ENCODE measurements around the gene VAV2.

Gene VAV2

DNA sequence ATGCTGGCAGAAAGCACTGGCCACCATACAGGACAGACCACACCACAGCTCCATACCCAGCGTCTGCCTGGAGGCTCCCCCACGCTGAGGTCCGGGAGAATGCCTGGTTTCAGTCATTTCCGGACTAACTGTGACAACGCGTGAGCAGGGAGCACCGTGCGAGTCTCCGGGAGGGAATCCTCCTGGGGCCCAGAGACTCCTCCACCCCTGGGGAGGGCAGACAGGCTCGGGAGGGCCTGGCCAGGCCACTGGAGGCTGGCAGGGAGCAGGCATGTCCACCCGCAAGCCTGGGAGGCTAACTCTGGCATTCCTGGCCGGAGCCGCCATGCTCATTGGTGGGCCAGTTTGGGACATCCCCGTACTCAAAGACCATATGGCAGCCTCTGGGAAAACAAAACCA, 39.7 kb upstream of the VAV2 start:
- TF ChIP-seq, protein P1, sequence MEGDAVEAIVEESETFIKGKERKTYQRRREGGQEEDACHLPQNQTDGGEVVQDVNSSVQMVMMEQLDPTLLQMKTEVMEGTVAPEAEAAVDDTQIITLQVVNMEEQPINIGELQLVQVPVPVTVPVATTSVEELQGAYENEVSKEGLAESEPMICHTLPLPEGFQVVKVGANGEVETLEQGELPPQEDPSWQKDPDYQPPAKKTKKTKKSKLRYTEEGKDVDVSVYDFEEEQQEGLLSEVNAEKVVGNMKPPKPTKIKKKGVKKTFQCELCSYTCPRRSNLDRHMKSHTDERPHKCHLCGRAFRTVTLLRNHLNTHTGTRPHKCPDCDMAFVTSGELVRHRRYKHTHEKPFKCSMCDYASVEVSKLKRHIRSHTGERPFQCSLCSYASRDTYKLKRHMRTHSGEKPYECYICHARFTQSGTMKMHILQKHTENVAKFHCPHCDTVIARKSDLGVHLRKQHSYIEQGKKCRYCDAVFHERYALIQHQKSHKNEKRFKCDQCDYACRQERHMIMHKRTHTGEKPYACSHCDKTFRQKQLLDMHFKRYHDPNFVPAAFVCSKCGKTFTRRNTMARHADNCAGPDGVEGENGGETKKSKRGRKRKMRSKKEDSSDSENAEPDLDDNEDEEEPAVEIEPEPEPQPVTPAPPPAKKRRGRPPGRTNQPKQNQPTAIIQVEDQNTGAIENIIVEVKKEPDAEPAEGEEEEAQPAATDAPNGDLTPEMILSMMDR (IDR thresholded peaks at IDR 0.05; ENCODE audit: borderline replicate concordance, control extremely low read depth, extremely low read depth, insufficient read depth, missing control alignments) = no peak
- no peak for DNase-seq (ENCODE audit: low spot score)
- in situ Hi-C loops (cut with MboI; ENCODE audit: low sequenced_read_pairs, unreplicated experiment) = no loop called here

- in situ Hi-C loops (cut with MboI; ENCODE audit: low sequenced_read_pairs, unreplicated experiment) = no loop called here
- TF ChIP-seq, protein P1 (IDR thresholded peaks at IDR 0.05; ENCODE audit: borderline replicate concordance, control extremely low read depth, extremely low read depth, insufficient read depth, missing control alignments) = no peak
- DNase-seq (ENCODE audit: low spot score) = no peak
Observed at GRCh38 chr9:134030821-134031470, 38.8 kb upstream of the VAV2 start.

- in situ Hi-C loops (cut with MboI; ENCODE audit: low sequenced_read_pairs, unreplicated experiment) = no loop called here
- TF ChIP-seq, protein P1 (IDR thresholded peaks at IDR 0.05; ENCODE audit: borderline replicate concordance, control extremely low read depth, extremely low read depth, insufficient read depth, missing control alignments) = no peak
Observed at GRCh38 chr9:134029248-134030226, 37.4 kb upstream of the VAV2 start.

GRCh38 chr9:134028575-134029247, 36.6 kb upstream of the VAV2 start:
- in situ Hi-C loops (cut with MboI; ENCODE audit: low sequenced_read_pairs, unreplicated experiment) = no loop called here
- no peak for DNase-seq (ENCODE audit: low spot score)
- TF ChIP-seq, protein P1 (IDR thresholded peaks at IDR 0.05; ENCODE audit: borderline replicate concordance, control extremely low read depth, extremely low read depth, insufficient read depth, missing control alignments) = no peak

More at GRCh38 chr9:134029248-134030226, 37.4 kb upstream of the VAV2 start:
- DNase-seq (ENCODE audit: low spot score) = no peak

DNA sequence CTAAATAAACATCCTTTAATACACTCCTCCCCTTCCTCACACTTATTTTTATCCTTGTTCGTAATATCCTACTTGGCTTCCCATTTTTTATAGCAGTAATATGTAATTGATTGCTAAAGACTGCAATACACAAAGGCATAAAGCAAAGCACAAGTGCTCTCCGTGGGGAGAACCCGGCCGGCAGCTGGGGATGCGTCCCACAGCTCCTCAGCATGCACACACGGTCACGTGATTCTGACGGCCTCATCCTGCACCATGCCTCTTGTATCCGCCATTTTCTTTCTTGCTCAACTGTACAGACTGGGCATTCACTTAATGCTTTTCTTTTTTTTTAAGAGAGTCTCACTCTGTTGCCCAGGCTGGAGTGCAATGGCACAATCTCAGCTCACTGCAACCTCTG, 36.0 kb upstream of the VAV2 start:
- TF ChIP-seq, protein P1 (IDR thresholded peaks at IDR 0.05; ENCODE audit: borderline replicate concordance, control extremely low read depth, extremely low read depth, insufficient read depth, missing control alignments) = no peak
- DNase-seq (ENCODE audit: low spot score) = no peak
- in situ Hi-C loops (cut with MboI; ENCODE audit: low sequenced_read_pairs, unreplicated experiment) = no loop called here

GRCh38 chr9:134027561-134027960, 35.4 kb upstream of the VAV2 start:
- TF ChIP-seq, protein P1 (IDR thresholded peaks at IDR 0.05; ENCODE audit: borderline replicate concordance, control extremely low read depth, extremely low read depth, insufficient read depth, missing control alignments) = no peak
- in situ Hi-C loops (cut with MboI; ENCODE audit: low sequenced_read_pairs, unreplicated experiment) = no loop called here
- DNase-seq (ENCODE audit: low spot score) = no peak

Data from GM13976 (cell line).